Measurements from ENCODE around the gene SELP. TPM values are rescaled to one million over a fixed set of nuclear protein-coding genes. Genes with fewer than 3 reads are reported as not detected.

Gene SELP
- polyA plus RNA-seq, 1 of the 3 experiments (the other 2 are of a cell fraction), result not detected

GRCh38 chr1:169576241-169576934 lies 53.5 kb downstream of the SELP start:
- CTCF ChIA-PET, result interaction anchor here (0.9 to 1.9 kb wide), 3 partner anchors 10 to 233 kb away, joined by 3 to 6 read pairs (median 4); partner anchors contain the start of gene F5

GRCh38 chr1:169574336-169574735 lies 55.6 kb downstream of the SELP start:
- no peak overlapping the region for H3K4me3 ChIP-seq (ENCODE audit: low read depth in 2 of 2, low read length in 1 of 2)
- no peak overlapping the region for H3K4me2 ChIP-seq
- H3K27me3 ChIP-seq (ENCODE audit: insufficient read depth), result peaks cover 19% of the 10 kb centered on the region; the same call in 1 of the 2 replicates
- H4K20me1 ChIP-seq (ENCODE audit: insufficient read depth), result no peaks in the 10 kb centered on the region
- ChIA-PET CTCF (no interaction called here), POLR2A (no interaction called here)
- H3K36me3 ChIP-seq (replicated peaks in 1 of 2; ENCODE audit: control insufficient read depth in 1 of 2, insufficient read depth in 2 of 2, low read length in 1 of 2), result no peaks in the 10 kb centered on the region
- no peak for DNase-seq
- H3K79me2 ChIP-seq (ENCODE audit: insufficient read depth), result no peaks in the 10 kb centered on the region
- WGBS (ENCODE audit: low lambda C conversion rate), result 0% methylated on average over 4 of the region's 4 CpGs
- TF ChIP-seq GATA2 (CRISPR knock-in tag; IDR thresholded peaks at IDR 0.05) (no peak), RCOR1 (IDR thresholded peaks at IDR 0.05; ENCODE audit: low read length) (no peak), FOXJ3 (CRISPR knock-in tag; IDR thresholded peaks at IDR 0.05) (no peak), ELF1 (IDR thresholded peaks at IDR 0.05) (no peak), CTCF (IDR thresholded peaks at IDR 0.05) (no peak), TCF12 (IDR thresholded peaks at IDR 0.05) (no peak), USF1 (IDR thresholded peaks at IDR 0.05; ENCODE audit: borderline replicate concordance, low read depth) (no peak), GABPA (IDR thresholded peaks at IDR 0.05; ENCODE audit: low read depth) (no peak), SMC3 (IDR thresholded peaks at IDR 0.05; ENCODE audit: low read depth, low read length) (no peak), EZH2phosphoT487 (IDR thresholded peaks at IDR 0.05; ENCODE audit: borderline replicate concordance, low read depth) (no peak), MXI1 (IDR thresholded peaks at IDR 0.05; ENCODE audit: low read depth, low read length) (no peak), RXRA (IDR thresholded peaks at IDR 0.05; ENCODE audit: borderline replicate concordance, low read depth) (no peak), FOSL2 (IDR thresholded peaks at IDR 0.05; ENCODE audit: borderline replicate concordance, low read depth) (no peak)
- H3K27ac ChIP-seq (ENCODE audit: low read depth in 2 of 2, low read length in 1 of 2), result no peak overlapping the region
- H3K9ac ChIP-seq, result no peak overlapping the region
- H2AFZ ChIP-seq (ENCODE audit: low read depth), result no peak overlapping the region
- no peaks in the 10 kb centered on the region for H3F3A ChIP-seq (replicated peaks; ENCODE audit: insufficient read depth)
- no peaks in the 10 kb centered on the region for H3K9me2 ChIP-seq
- H3K4me1 ChIP-seq (ENCODE audit: control insufficient read depth in 1 of 2, insufficient read depth in 2 of 2, low read depth in 1 of 2, low read length in 1 of 2), result no peaks in the 10 kb centered on the region
- no peaks in the 10 kb centered on the region for H3K9me3 ChIP-seq

More at GRCh38 chr1:169576241-169576934, 53.5 kb downstream of the SELP start:
- no peak for TF ChIP-seq GABPA (IDR thresholded peaks at IDR 0.05; ENCODE audit: low read depth)
- TF ChIP-seq PBX3 (IDR thresholded peaks at IDR 0.05), result no peak
- no peak for TF ChIP-seq GATA2 (CRISPR knock-in tag; IDR thresholded peaks at IDR 0.05)
- no peak for TF ChIP-seq SIN3A (IDR thresholded peaks at IDR 0.05; ENCODE audit: borderline replicate concordance, low read depth, low read length)
- TF ChIP-seq FOXM1 (IDR thresholded peaks at IDR 0.05; ENCODE audit: low read depth), result no peak
- peaks cover 26% of the 10 kb centered on the region; the same call in 1 of the 2 replicates for H3K27me3 ChIP-seq (ENCODE audit: insufficient read depth)
- H3K79me2 ChIP-seq (ENCODE audit: insufficient read depth), result no peaks in the 10 kb centered on the region
- DNase-seq, result no peak
- H3K9ac ChIP-seq, result no peak overlapping the region
- no peaks in the 10 kb centered on the region for H3K36me3 ChIP-seq (replicated peaks in 1 of 2; ENCODE audit: control insufficient read depth in 1 of 2, insufficient read depth in 2 of 2, low read length in 1 of 2)
- no peaks in the 10 kb centered on the region for H3K9me2 ChIP-seq
- no peak overlapping the region for H2AFZ ChIP-seq (ENCODE audit: low read depth)
- H3F3A ChIP-seq (replicated peaks; ENCODE audit: insufficient read depth), result no peaks in the 10 kb centered on the region
- H4K20me1 ChIP-seq (ENCODE audit: insufficient read depth), result no peaks in the 10 kb centered on the region
- WGBS (ENCODE audit: low lambda C conversion rate), result 5% methylated on average over 5 of the region's 5 CpGs
- H3K4me3 ChIP-seq (ENCODE audit: low read depth in 2 of 2, low read length in 1 of 2), result no peak overlapping the region
- no peak overlapping the region for H3K4me2 ChIP-seq
- no peak overlapping the region for H3K27ac ChIP-seq (ENCODE audit: low read depth in 2 of 2, low read length in 1 of 2)
- no peaks in the 10 kb centered on the region for H3K9me3 ChIP-seq
- POLR2A ChIA-PET, result no interaction called here
- H3K4me1 ChIP-seq (ENCODE audit: control insufficient read depth in 1 of 2, insufficient read depth in 2 of 2, low read depth in 1 of 2, low read length in 1 of 2), result no peaks in the 10 kb centered on the region

All from SK-N-SH (cell line).